GM12878 (cell line): ENCODE data around the gene GFM1. TPM values are rescaled to one million over a fixed set of nuclear protein-coding genes. Genes with fewer than 3 reads are reported as not detected.

Source experiments
- ATAC-seq: fragments of 200-7000 bp; cut with Tn5 transposase; 3 replicates; pipeline ENCODE4 v1.9.1; 2020; ENCODE audit warnings: mild to moderate bottlenecking, moderate library complexity
- BruUV-seq: library from RNA; stranded (reverse); fragments of 400-500 nt; replicated peaks from 2 replicates; lab custom pipeline; 2021; lab: Mats Ljungman, UMichigan
- CTCF ChIA-PET: fragments of 300-600 bp; sonication (Branson Sonifier 250); formaldehyde crosslinking; extraction: SDS; loops from one replicate; lab custom pipeline; 2021; ENCODE audit warnings: inconsistent platforms; lab: Yijun Ruan, JAX
- POLR2A ChIA-PET: fragments of 350-600 bp; formaldehyde crosslinking; extraction: SDS; loops from one replicate; lab custom pipeline; 2021; ENCODE audit warnings: inconsistent platforms; lab: Charles Lee
- RAD21 ChIA-PET: fragments of 300-600 bp; sonication (Branson Sonifier 250); formaldehyde crosslinking; loops from one replicate; lab custom pipeline; 2023; ENCODE audit warnings: antibody characterized with exemption; ENCODE audit not compliant: unreplicated experiment; lab: Charles Lee
- SMC1A ChIA-PET: fragments of 300-600 bp; sonication (Branson Sonifier 250); formaldehyde crosslinking; loops from one replicate; lab custom pipeline; 2023; ENCODE audit not compliant: unreplicated experiment, uncharacterized antibody; lab: Charles Lee
- DNase-seq: peaks from one replicate; pipeline ENCODE4 v3.0.0-alpha.2; 2011; ENCODE audit warnings: low read depth, low spot score
- FAIRE-seq: peaks from 3 replicates; lab custom pipeline; 2011; peaks lifted over from hg19 to GRCh38; lab: Jason Lieb, UNC
- H2AFZ ChIP-seq: 2 replicates; pipeline ENCODE4 v1.6.0; 2011; ENCODE audit warnings: low read depth, low read length, control low read depth; ENCODE audit not compliant: control insufficient read depth
- H3K27ac ChIP-seq: 2 replicates; pipeline ENCODE4 v1.5.1; 2011; ENCODE audit warnings: control low read depth; ENCODE audit not compliant: control insufficient read depth, insufficient read depth
- H3K27me3 ChIP-seq, 2 experiments: replicated peaks in 1 of 2; 2 replicates each; pipeline versions ENCODE4 v1.6.0 to v1.6.1; 2011; ENCODE audit warnings: low read length in 1 of 2; ENCODE audit not compliant: control insufficient read depth in 2 of 2, insufficient read depth in 2 of 2
- H3K36me3 ChIP-seq, 2 experiments: 2 replicates each; pipeline ENCODE4 v1.5.1; 2011; ENCODE audit warnings: low read length in 1 of 2; ENCODE audit not compliant: control insufficient read depth in 2 of 2, insufficient read depth in 2 of 2
- H3K4me1 ChIP-seq: 2 replicates; pipeline ENCODE4 v1.6.1; 2011; ENCODE audit warnings: mild to moderate bottlenecking, low read length, moderate library complexity, mixed read lengths; ENCODE audit not compliant: control insufficient read depth, insufficient read depth
- H3K4me2 ChIP-seq: 2 replicates; pipeline ENCODE4 v1.6.0; 2011; ENCODE audit warnings: control low read depth; ENCODE audit not compliant: control insufficient read depth, insufficient read depth
- H3K4me3 ChIP-seq: fragments of 200-600 bp; sonication (generic); 2 replicates; pipeline ENCODE4 v1.5.1; 2016
- H3K79me2 ChIP-seq: 2 replicates; pipeline ENCODE4 v1.6.0; 2011; ENCODE audit warnings: low read length; ENCODE audit not compliant: control insufficient read depth, insufficient read depth
- H3K9ac ChIP-seq: 2 replicates; pipeline ENCODE4 v1.8.0; 2011; ENCODE audit warnings: low read length, control low read depth, mixed read lengths; ENCODE audit not compliant: control insufficient read depth, insufficient read depth
- H3K9me3 ChIP-seq: replicated peaks from 3 replicates; pipeline ENCODE4 v1.5.1; 2011; ENCODE audit warnings: mild to moderate bottlenecking, low read length; ENCODE audit not compliant: control insufficient read depth, insufficient read depth
- H4K20me1 ChIP-seq: 2 replicates; pipeline ENCODE4 v1.6.0; 2011; ENCODE audit not compliant: control insufficient read depth, insufficient read depth
- EED ChIP-seq: sonication (generic); IDR thresholded peaks from 2 replicates; pipeline ENCODE4 v1.6.1; 2016; ENCODE audit warnings: antibody characterized with exemption, low read depth
- FOXK2 ChIP-seq: fragments of 450-650 bp; IDR thresholded peaks from 2 replicates; pipeline ENCODE4 v1.6.1; 2017; ENCODE audit warnings: mild to moderate bottlenecking, moderate library complexity
- FOXM1 ChIP-seq: IDR thresholded peaks from 2 replicates; pipeline ENCODE4 v1.6.1; 2012; ENCODE audit warnings: low read depth, mild to moderate bottlenecking, inconsistent platforms, low read length, moderate library complexity
- IRF4 ChIP-seq: IDR thresholded peaks from 2 replicates; pipeline ENCODE4 v1.6.1; 2011; ENCODE audit warnings: low read depth, low read length
- MTA2 ChIP-seq: fragments of 450-650 bp; IDR thresholded peaks from 2 replicates; pipeline ENCODE4 v1.6.1; 2016; ENCODE audit warnings: low read depth, mild to moderate bottlenecking, moderate library complexity
- NFIC ChIP-seq: IDR thresholded peaks from 2 replicates; pipeline ENCODE4 v1.6.1; 2012; ENCODE audit warnings: low read depth, mild to moderate bottlenecking, inconsistent platforms, low read length, moderate library complexity
- NFYB ChIP-seq: IDR thresholded peaks from 2 replicates; pipeline ENCODE4 v1.6.1; 2011; ENCODE audit warnings: low read depth, mild to moderate bottlenecking, low read length, improper control_type of control experiment, moderate library complexity; ENCODE audit not compliant: insufficient read depth
- RCOR1 ChIP-seq: conservative IDR thresholded peaks from 2 replicates; pipeline ENCODE4 v1.6.1; 2012; ENCODE audit warnings: low read depth, low read length, improper control_type of control experiment
- REST ChIP-seq: IDR thresholded peaks from 2 replicates; pipeline ENCODE4 v1.6.1; 2012; ENCODE audit warnings: mild to moderate bottlenecking, low read depth, low read length
- SMAD1 ChIP-seq: fragments of 450-650 bp; IDR thresholded peaks from 2 replicates; pipeline ENCODE4 v1.6.1; 2018; ENCODE audit warnings: mild to moderate bottlenecking, low read depth; ENCODE audit not compliant: partially characterized antibody
- SUPT20H ChIP-seq: IDR thresholded peaks from 2 replicates; pipeline ENCODE4 v1.6.1; 2011; ENCODE audit warnings: low read depth, mild to moderate bottlenecking, low read length, moderate library complexity, borderline replicate concordance; ENCODE audit not compliant: control insufficient read depth
- USF1 ChIP-seq: IDR thresholded peaks from 2 replicates; pipeline ENCODE4 v1.6.1; 2011; ENCODE audit warnings: borderline replicate concordance, low read depth, mild to moderate bottlenecking, moderate library complexity, mixed read lengths, low read length; ENCODE audit not compliant: insufficient read depth; ENCODE audit errors: extremely low read length
- in situ Hi-C: fragments of 300-500 bp; cut with MboI; formaldehyde crosslinking; loops from 9 replicates; pipeline ENCODE4 v1.14.3; 2018; ENCODE audit warnings: mixed read lengths
- intact Hi-C: fragments of 100-400 bp; cut with micrococcal nuclease; formaldehyde crosslinking; loops from one replicate; pipeline ENCODE4 v1.14.2; 2022; ENCODE audit not compliant: unreplicated experiment
- polyA plus RNA-seq, 11 experiments: library from polyadenylated mRNA; depleted of rRNA in 4 of 11; unstranded in 6 of 11; stranded (reverse) in 5 of 11; fragments of >200 nt; fragmentation: Nextera tagmentation in 4 of 11; fragmentation: Illumina TruSeq in 1 of 11; extraction: Ambion mirVana in 4 of 11; extraction: Trizol in 1 of 11; gene quantifications; 1 replicate in 1 of 11; 2 replicates in 10 of 11; pipeline versions ENCODE4 v1.2.1 to v1.2.3, GENCODE V29; 2011 to 2016; ENCODE audit warnings: inconsistent platforms in 2 of 11, missing spikeins in 2 of 11, low read depth in 1 of 11
- total RNA-seq, 4 experiments: library from RNA; depleted of rRNA in 3 of 4; stranded (reverse); fragments of >200 nt in 3 of 4; fragmentation: Illumina TruSeq in 1 of 4; extraction: Trizol in 1 of 4; gene quantifications; 2 replicates each; pipeline versions ENCODE4 v1.2.1 to v1.2.3, GENCODE V29; 2013 to 2021

GFM1 gene
- total and polyA plus RNA-seq, 10 of the 15 experiments (the other 5 are each of a cell fraction or from before 2014, with no cell fraction given) = 36.9 to 87.2 (median 57.3) TPM

GRCh38 chr3:158728851-158729250 is 84.5 kb downstream of the GFM1 start:
- no peak for ATAC-seq
- H3K79me2 ChIP-seq = no peaks in the 10 kb centered on the region
- CTCF ChIA-PET = interaction anchor here (0.7 to 6.2 kb wide), 15 partner anchors 8 to 531 kb away, joined by 3 to 159 read pairs (median 5); partner anchors contain the start of gene MFSD1
- H3K27ac ChIP-seq = no peak overlapping the region
- no peaks in the 10 kb centered on the region for H3K27me3 ChIP-seq
- H2AFZ ChIP-seq = no peak overlapping the region
- POLR2A ChIA-PET = no interaction called here
- H3K9me3 ChIP-seq = no peaks in the 10 kb centered on the region
- in situ Hi-C loops (no loop called here), intact Hi-C loops (no loop called here)
- no peak overlapping the region for H3K9ac ChIP-seq
- DNase-seq = no peak
- BruUV-seq = no TSS peak
- H3K36me3 ChIP-seq = no peaks in the 10 kb centered on the region
- SMC1A ChIA-PET = interaction anchor here (0.7 to 5.1 kb wide), 2 partner anchors 62 to 391 kb away, joined by 3 to 59 read pairs; no protein-coding TSS in a partner anchor
- no peak overlapping the region for H3K4me3 ChIP-seq
- H3K4me1 ChIP-seq = peaks cover 5% of the 10 kb centered on the region
- RAD21 ChIA-PET = interaction anchor here (0.7 to 4.5 kb wide), 3 partner anchors 61 to 74 kb away, joined by 3 to 78 read pairs (median 3); no protein-coding TSS in a partner anchor
- no peak for TF ChIP-seq USF1
- TF ChIP-seq FOXK2 = no peak
- no peak for TF ChIP-seq FOXM1
- no peak for TF ChIP-seq SMAD1
- TF ChIP-seq NFYB = no peak
- no peak for TF ChIP-seq REST
- TF ChIP-seq EED = no peak
- TF ChIP-seq SUPT20H = no peak
- TF ChIP-seq NFIC = no peak
- no peak for TF ChIP-seq MTA2
- TF ChIP-seq RCOR1 = no peak
- TF ChIP-seq IRF4 = no peak
- no peak overlapping the region for H3K4me2 ChIP-seq
- H4K20me1 ChIP-seq = no peaks in the 10 kb centered on the region
- FAIRE-seq = no peak
